ENCODE measurements around the gene SPDYE4.

DNA sequence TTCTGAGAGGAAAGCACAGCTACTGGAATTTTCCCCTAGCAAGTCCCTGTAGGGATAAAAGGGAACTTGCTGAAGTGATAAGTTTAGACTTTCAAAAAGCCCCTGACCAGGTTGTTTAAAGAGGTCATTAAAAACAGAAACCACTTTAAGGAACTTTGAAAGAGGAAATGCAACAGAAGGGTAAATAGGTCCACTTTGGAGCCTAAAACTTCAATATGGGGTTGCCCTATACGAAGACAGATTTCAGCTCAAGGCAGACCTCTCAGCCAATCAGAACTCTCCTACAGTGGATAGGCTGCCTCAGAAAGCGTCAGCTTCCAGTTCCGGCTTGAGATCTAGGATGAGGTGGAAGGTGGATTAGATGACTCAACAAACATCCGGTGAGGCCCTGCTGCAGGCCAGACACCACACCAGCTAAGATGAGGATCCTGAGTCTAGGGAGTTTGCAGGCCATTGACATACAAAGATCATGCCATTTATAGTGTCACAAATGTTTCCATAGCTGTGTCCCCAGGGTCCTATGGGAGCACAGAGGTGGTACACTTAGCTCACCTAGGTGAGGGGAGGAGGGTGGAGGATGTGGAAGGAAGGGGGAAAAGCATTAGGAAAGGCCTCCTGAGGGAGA is 48.7 kb upstream of the SPDYE4 start:
- TF ChIP-seq, protein P1, sequence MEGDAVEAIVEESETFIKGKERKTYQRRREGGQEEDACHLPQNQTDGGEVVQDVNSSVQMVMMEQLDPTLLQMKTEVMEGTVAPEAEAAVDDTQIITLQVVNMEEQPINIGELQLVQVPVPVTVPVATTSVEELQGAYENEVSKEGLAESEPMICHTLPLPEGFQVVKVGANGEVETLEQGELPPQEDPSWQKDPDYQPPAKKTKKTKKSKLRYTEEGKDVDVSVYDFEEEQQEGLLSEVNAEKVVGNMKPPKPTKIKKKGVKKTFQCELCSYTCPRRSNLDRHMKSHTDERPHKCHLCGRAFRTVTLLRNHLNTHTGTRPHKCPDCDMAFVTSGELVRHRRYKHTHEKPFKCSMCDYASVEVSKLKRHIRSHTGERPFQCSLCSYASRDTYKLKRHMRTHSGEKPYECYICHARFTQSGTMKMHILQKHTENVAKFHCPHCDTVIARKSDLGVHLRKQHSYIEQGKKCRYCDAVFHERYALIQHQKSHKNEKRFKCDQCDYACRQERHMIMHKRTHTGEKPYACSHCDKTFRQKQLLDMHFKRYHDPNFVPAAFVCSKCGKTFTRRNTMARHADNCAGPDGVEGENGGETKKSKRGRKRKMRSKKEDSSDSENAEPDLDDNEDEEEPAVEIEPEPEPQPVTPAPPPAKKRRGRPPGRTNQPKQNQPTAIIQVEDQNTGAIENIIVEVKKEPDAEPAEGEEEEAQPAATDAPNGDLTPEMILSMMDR (conservative IDR thresholded peaks at IDR 0.05 in 1 of 2, IDR thresholded peaks at IDR 0.05 in 1 of 2; ENCODE audit: extremely low read depth in 1 of 2, insufficient read depth in 1 of 2, low read depth in 1 of 2, low read length in 2 of 2): no peak
- no peak for TF ChIP-seq EZH2 (IDR thresholded peaks at IDR 0.05; ENCODE audit: borderline replicate concordance, low read length)

All from mammary epithelial cell (primary cell).